Fibroblast of lung (primary cell): ENCODE measurements around the gene SFRP5. TPM values are rescaled to one million over a fixed set of nuclear protein-coding genes. Genes with fewer than 3 reads are reported as not detected.

Experiments used
- DNase-seq, 2 donors: peaks; one replicate each; pipeline versions ENCODE4 v3.0.0 to v3.0.0-alpha.2; 2010; ENCODE audit warnings: low read depth in 2 of 2
- H2AFZ ChIP-seq: 2 replicates; pipeline ENCODE4 v1.5.1; 2012; ENCODE audit warnings: low read length, control low read depth, inconsistent platforms
- H3K27ac ChIP-seq: 2 replicates; pipeline ENCODE4 v1.5.1; 2011; ENCODE audit warnings: low read length, control low read depth; ENCODE audit not compliant: insufficient read depth
- H3K27me3 ChIP-seq: 2 replicates; pipeline ENCODE4 v1.5.1; 2011; ENCODE audit warnings: mild to moderate bottlenecking, low read length; ENCODE audit not compliant: control insufficient read depth, insufficient read depth
- H3K36me3 ChIP-seq: 2 replicates; pipeline ENCODE4 v1.5.1; 2011; ENCODE audit warnings: low read length; ENCODE audit not compliant: control insufficient read depth, insufficient read depth
- H3K4me1 ChIP-seq: 2 replicates; pipeline ENCODE4 v1.5.1; 2011; ENCODE audit warnings: low read length; ENCODE audit not compliant: control insufficient read depth, insufficient read depth; ENCODE audit errors: extremely low read depth
- H3K4me2 ChIP-seq: 2 replicates; pipeline ENCODE4 v1.5.1; 2011; ENCODE audit warnings: low read length, control low read depth; ENCODE audit not compliant: insufficient read depth; ENCODE audit errors: extremely low read depth
- H3K4me3 ChIP-seq, 4 experiments: fragments of 200-600 bp in 1 of 4; sonication (generic) in 1 of 4; replicated peaks in 1 of 4; 2 replicates each; pipeline ENCODE4 v1.5.1; 2011 to 2016; ENCODE audit warnings: low read length in 4 of 4, low read depth in 3 of 4, mild to moderate bottlenecking in 3 of 4, control low read depth in 2 of 4, inconsistent platforms in 1 of 4, mixed read lengths in 1 of 4; ENCODE audit not compliant: insufficient read depth in 1 of 4; ENCODE audit errors: control extremely low read depth in 1 of 4
- H3K79me2 ChIP-seq: 2 replicates; pipeline ENCODE4 v1.5.1; 2012; ENCODE audit warnings: mild to moderate bottlenecking, low read length, inconsistent platforms; ENCODE audit not compliant: control insufficient read depth, insufficient read depth
- H3K9ac ChIP-seq: 2 replicates; pipeline ENCODE4 v1.5.1; 2011; ENCODE audit warnings: mild to moderate bottlenecking, low read length, control low read depth; ENCODE audit not compliant: insufficient read depth
- H3K9me3 ChIP-seq: 2 replicates; pipeline ENCODE4 v1.5.1; 2012; ENCODE audit warnings: low read depth, low read length; ENCODE audit not compliant: control insufficient read depth, insufficient read depth
- H4K20me1 ChIP-seq: 2 replicates; pipeline ENCODE4 v1.5.1; 2011; ENCODE audit warnings: low read length; ENCODE audit not compliant: control insufficient read depth, insufficient read depth; ENCODE audit errors: extremely low read depth
- CTCF ChIP-seq, 2 donors: IDR thresholded peaks in 1 of 2; conservative IDR thresholded peaks in 1 of 2; 1 replicate in 1 of 2; 2 replicates in 1 of 2; pipeline ENCODE4 v1.5.1; 2011 to 2012; ENCODE audit warnings: low read length in 2 of 2, control low read depth in 1 of 2, inconsistent platforms in 1 of 2, low read depth in 1 of 2, mild to moderate bottlenecking in 1 of 2
- EZH2 ChIP-seq: IDR thresholded peaks from 2 replicates; pipeline ENCODE4 v1.5.1; 2012; ENCODE audit warnings: low read length, control low read depth, mild to moderate bottlenecking; ENCODE audit errors: missing control alignments
- polyA plus RNA-seq, 2 donors: library from polyadenylated mRNA; depleted of rRNA in 1 of 2; stranded (reverse) in 1 of 2; unstranded in 1 of 2; fragments of >200 nt; gene quantifications; 2 replicates each; pipeline ENCODE4 v1.2.1, GENCODE V29; 2011 to 2012; ENCODE audit warnings: missing spikeins in 1 of 2
- total RNA-seq: library from RNA; depleted of rRNA; stranded (reverse); fragments of >200 nt; gene quantifications from 2 replicates; pipeline ENCODE4 v1.2.1, GENCODE V29; 2014

SFRP5 gene
- total and polyA plus RNA-seq, 2 donors (not counting 1 experiment from before 2014, with no cell fraction given) = not detected

DNA sequence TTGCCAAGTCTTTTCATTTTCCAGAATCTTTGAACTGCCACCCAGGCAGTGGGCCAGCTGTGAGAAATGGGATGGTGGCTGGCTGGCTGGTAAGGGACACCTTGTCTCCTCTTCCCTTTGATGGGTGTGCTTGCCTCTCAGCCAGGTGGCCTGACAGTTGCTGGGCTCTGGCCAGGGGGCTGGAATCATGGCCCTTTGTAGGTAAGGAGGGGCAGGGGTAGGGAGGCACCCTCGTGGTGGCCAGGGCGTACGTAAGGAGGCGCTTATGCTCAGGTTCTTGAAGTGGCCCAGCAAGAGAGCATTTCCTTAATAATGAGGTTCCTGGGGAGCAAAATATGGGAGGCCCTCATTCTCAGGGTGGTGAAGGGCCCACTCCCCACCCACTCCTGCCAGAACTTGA is 44.8 kb upstream of the SFRP5 start:
- peaks cover 12% of the 10 kb centered on the region for H3K27me3 ChIP-seq
- no peaks in the 10 kb centered on the region for H4K20me1 ChIP-seq
- H3K4me2 ChIP-seq = no peak overlapping the region
- H3K9ac ChIP-seq = no peak overlapping the region
- no peak for DNase-seq
- TF ChIP-seq CTCF (conservative IDR thresholded peaks at IDR 0.05 in 1 of 2, IDR thresholded peaks at IDR 0.05 in 1 of 2; ENCODE audit: low read depth in 1 of 2, low read length in 2 of 2) = no peak
- TF ChIP-seq EZH2 = no peak
- H3K4me3 ChIP-seq = no peak overlapping the region
- H3K4me1 ChIP-seq = no peaks in the 10 kb centered on the region
- H2AFZ ChIP-seq = no peak overlapping the region
- no peak overlapping the region for H3K27ac ChIP-seq
- H3K79me2 ChIP-seq = no peaks in the 10 kb centered on the region
- H3K9me3 ChIP-seq = no peaks in the 10 kb centered on the region
- no peaks in the 10 kb centered on the region for H3K36me3 ChIP-seq

DNA sequence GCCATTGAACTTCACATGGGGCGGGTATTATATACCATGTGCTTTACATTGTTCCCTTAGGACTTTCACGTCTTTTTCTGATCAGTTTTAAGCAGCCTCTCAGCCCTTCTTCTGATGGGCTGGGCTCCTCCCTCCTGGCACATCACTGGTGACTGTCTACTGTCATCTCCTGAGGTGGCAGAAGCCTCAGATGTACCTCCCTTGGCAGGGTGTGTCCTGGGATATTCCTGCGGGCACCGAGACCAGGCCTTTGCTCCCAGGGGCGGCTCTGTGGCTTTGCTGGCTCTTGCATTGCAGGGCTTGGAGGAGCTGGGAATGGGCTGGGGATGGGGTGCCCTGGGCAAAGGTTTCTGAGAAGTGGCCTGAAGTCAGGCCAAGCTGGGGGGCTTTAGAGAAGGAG is 43.2 kb upstream of the SFRP5 start:
- H3K4me2 ChIP-seq = no peak overlapping the region
- H3K79me2 ChIP-seq = no peaks in the 10 kb centered on the region
- H3K9ac ChIP-seq = no peak overlapping the region
- H3K4me1 ChIP-seq = no peaks in the 10 kb centered on the region
- TF ChIP-seq CTCF (conservative IDR thresholded peaks at IDR 0.05 in 1 of 2, IDR thresholded peaks at IDR 0.05 in 1 of 2; ENCODE audit: low read depth in 1 of 2, low read length in 2 of 2) (no peak), EZH2 (no peak)
- no peaks in the 10 kb centered on the region for H4K20me1 ChIP-seq
- H3K27me3 ChIP-seq = peaks cover 12% of the 10 kb centered on the region
- no peaks in the 10 kb centered on the region for H3K9me3 ChIP-seq
- no peak overlapping the region for H3K4me3 ChIP-seq
- no peak overlapping the region for H3K27ac ChIP-seq
- no peak overlapping the region for H2AFZ ChIP-seq
- no peaks in the 10 kb centered on the region for H3K36me3 ChIP-seq
- DNase-seq = no peak

GRCh38 chr10:97813311-97813710 is 41.5 kb upstream of the SFRP5 start:
- H3K9ac ChIP-seq = no peak overlapping the region
- H3K36me3 ChIP-seq = no peaks in the 10 kb centered on the region
- no peak for TF ChIP-seq CTCF (conservative IDR thresholded peaks at IDR 0.05 in 1 of 2, IDR thresholded peaks at IDR 0.05 in 1 of 2; ENCODE audit: low read depth in 1 of 2, low read length in 2 of 2)
- TF ChIP-seq EZH2 = no peak
- peaks cover 12% of the 10 kb centered on the region for H3K27me3 ChIP-seq
- H4K20me1 ChIP-seq = no peaks in the 10 kb centered on the region
- no peak overlapping the region for H3K27ac ChIP-seq
- DNase-seq = no peak
- H3K79me2 ChIP-seq = no peaks in the 10 kb centered on the region
- no peaks in the 10 kb centered on the region for H3K9me3 ChIP-seq
- H3K4me3 ChIP-seq = no peak overlapping the region
- H3K4me2 ChIP-seq = no peak overlapping the region
- H2AFZ ChIP-seq = no peak overlapping the region
- H3K4me1 ChIP-seq = no peaks in the 10 kb centered on the region
